ENCODE results near the gene TIMM50.

TIMM50 gene

DNA sequence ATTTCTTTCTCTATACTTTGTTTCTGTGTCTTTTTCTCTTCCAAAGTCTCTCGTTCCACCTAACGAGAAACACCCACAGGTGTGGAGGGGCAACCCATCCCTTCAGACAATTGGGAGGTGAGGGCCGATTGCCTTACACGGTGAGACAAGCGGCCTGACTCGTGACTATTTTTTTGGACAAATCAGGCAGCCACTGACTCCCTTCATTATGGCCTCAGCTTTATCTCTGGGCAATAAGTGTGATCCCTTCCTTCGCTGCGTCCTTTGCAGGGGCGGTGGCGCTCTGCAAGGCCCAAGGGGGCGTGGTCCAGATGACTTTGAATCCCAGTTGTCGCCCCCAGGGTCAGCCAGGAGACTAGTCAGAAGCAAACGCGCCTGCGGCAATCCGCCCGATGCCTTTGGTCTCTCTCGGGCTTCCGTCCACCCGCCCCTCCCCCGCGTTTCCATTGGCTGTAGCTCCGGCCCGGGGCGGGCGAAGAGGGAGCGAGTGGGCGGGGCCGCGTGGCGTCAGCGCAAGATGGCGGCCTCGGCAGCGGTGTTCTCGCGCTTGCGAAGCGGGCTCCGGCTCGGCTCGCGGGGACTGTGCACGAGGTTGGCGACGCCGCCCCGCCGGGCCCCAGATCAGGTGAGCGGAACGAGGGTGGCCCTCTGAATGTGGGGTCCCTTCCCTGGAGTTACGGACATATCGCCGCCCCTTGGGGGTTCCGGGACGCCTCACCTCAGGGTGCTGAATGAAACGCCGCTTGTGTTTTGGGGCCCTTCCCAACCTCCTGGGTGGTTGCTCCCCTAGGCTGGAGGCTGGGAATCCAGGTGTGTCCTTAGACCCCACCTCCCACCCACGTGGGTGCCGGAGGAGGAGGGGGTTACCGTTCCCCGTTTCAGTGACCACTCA lies at the start of gene TIMM50:
TIMM50 (plus strand) TSS at position 502 of the 892 bp plus-strand sequence; CDS start at position 518, 16 bp downstream.
- peak within 1 kb of the TSS; percentile 96 for H3K4me3 ChIP-seq (ENCODE audit: low read length)
- TF ChIP-seq ZNF274 (IDR thresholded peaks at IDR 0.05; ENCODE audit: low read depth, low read length): no peak

DNA sequence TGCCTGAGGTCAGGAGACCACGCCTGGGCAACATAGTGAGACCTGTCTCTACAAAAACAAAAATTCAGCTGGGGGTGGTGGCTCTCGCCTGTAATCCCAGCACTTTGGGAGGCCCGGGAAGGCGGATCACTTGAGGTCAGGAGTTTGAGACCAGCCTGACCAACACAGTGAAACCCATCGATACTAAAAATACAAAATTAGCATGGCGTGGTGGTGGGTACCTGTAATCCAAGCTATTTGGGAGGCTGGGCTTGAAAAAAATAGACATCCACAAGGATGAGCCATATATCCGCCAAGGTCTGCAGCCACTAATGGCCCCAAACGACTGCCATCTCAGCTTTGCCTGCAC lies 48.0 kb upstream of the TIMM50 start:
- TF ChIP-seq ZNF274 (IDR thresholded peaks at IDR 0.05; ENCODE audit: low read depth, low read length): no peak
- H3K4me3 ChIP-seq (ENCODE audit: low read length): no peak overlapping the region

DNA sequence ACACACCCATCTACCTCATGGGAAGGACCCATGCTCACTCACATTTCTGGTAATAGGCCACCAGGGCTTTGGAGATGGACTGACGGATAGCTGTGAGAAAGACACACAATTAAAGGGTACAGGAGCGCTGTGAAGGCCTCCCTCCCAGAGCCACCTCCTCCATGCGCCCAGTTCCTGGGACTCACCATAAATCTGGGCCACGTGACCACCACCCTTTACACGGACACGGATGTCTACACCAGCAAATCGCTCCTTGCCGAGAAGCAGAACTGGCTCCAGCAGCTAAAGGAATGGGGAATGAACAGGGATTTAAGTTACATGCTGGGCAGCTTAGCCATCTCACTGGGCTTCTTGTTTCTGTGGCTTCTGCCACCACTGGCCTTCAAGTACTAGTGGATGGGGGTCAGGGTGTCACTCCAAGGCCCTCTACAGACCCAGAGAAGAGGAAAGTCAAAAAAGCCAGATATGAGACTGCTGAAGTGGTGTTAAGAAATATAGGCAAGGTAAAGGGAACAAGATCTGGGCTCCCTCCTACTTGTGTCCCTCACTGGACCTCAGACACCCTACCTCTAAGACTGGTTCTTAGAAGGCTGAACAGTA lies 47.1 kb upstream of the TIMM50 start:
- H3K4me3 ChIP-seq (ENCODE audit: low read length): peak overlapping the region; percentile 94; the same call in 1 of the 2 replicates
- TF ChIP-seq ZNF274 (IDR thresholded peaks at IDR 0.05; ENCODE audit: low read depth, low read length): no peak

DNA sequence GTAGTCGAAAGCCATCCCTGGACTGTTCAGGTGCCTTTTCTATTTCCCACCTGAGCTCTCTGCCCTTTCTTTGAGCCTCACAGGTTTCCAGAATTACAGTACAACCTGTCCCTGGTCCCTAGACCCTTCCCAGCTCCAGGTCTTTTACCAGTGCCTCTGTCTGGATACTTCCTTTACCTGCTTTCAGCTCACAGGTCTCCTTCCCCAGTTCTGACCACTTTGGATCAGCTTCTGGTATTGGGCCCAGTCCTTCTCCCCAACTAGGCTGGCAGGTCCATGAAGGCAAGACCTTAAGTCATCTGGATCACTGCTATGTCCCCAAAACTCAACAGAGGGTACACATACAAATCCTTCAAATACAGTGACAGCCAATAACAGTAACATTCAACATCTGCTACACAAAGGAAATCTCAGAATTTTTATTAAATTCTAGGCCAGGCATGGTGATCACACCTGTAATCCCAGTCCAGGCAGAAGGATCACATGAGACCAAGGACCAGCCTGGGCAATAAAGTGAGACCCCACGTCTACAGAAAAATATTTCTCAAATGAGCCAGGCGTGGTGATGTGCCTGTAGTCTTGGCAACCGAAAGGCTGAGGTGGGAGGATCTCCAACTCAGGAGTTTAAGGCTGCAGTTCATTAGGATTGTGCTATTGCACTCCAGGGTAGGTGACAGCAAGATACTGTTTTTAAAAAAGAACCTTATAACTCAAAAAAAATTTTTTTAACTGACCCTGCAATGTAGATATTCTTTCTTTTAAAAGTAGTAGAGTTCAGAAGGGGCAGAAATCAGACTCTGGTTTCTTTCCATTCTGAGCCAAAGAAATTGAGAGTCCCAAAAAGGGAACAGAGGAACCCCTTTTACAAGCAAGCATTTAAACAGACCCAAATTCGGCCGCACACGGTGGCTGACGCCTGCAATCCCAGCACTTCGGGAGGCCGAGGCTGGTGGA lies 46.2 kb upstream of the TIMM50 start:
- TF ChIP-seq ZNF274 (IDR thresholded peaks at IDR 0.05; ENCODE audit: low read depth, low read length): no peak
- peak overlapping the region; percentile 94 for H3K4me3 ChIP-seq (ENCODE audit: low read length)

DNA sequence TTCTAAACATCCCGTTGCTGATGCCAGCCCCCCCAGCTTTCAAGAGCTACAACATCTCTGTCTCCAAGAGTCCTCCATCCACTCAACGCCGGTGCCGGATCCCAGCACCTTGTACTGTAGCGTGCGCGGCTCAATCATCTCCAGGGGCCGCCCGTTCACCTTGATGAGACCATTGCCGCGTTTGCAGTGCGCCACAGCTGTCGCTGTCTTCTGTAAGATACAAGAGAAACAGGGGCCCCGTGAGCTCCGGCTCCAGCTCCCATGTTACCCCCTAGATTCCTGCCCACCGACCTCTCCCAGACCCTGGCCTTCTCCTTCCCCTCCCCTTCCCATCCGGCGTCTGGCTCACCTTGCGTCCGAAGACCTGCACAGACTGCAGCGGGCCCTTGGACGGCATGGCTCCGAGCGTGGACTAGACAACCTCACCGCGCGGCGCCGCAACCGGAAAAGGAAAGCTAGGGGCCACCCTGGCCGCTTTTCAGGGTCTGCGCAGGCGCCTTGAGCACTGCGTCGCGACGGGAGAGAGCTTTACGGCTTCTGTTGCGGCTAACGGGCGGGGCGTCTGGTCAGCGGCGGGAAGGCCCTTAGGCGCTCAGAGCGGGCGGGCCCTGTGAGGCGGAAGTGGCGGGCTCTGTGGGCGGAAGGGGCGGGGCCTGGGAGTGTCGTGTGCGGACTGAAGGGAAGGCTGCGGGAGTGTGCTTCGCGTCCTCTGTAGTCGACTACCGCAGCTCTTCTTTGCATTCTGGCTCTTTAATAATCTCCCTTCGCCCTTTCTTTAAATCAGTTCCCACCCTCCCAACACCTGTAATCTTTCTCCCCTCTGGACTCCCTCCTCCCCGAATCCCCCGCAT lies 44.9 kb upstream of the TIMM50 start, which contains the start of gene RPS16:
RPS16 (minus strand) TSS at position 451 of the 851 bp plus-strand sequence; CDS start at position 397, 54 bp downstream.
- no peak for TF ChIP-seq ZNF274 (IDR thresholded peaks at IDR 0.05; ENCODE audit: low read depth, low read length)
- peak within 1 kb of the TSS; percentile 94 for H3K4me3 ChIP-seq (ENCODE audit: low read length)

DNA sequence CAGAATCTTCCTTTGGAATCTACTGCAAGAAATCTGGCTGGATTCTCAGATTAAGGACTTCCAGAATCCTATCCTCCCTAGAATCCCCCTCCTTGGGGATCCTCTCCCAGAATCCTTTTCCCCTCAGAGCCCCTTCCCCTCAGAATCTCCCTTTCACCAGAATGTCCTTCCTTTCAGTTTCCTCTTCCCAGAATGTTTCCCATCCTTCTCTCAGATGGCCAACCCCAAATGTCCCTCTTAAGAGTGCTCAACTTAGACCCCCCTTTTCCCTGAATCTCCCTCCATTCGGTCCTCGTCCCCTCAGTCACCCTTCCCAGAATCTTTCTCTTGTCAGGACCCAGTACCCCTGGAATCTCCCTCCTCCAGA lies 44.3 kb upstream of the TIMM50 start:
- peak overlapping the region; percentile 89 for H3K4me3 ChIP-seq (ENCODE audit: low read length)
- no peak for TF ChIP-seq ZNF274 (IDR thresholded peaks at IDR 0.05; ENCODE audit: low read depth, low read length)

DNA sequence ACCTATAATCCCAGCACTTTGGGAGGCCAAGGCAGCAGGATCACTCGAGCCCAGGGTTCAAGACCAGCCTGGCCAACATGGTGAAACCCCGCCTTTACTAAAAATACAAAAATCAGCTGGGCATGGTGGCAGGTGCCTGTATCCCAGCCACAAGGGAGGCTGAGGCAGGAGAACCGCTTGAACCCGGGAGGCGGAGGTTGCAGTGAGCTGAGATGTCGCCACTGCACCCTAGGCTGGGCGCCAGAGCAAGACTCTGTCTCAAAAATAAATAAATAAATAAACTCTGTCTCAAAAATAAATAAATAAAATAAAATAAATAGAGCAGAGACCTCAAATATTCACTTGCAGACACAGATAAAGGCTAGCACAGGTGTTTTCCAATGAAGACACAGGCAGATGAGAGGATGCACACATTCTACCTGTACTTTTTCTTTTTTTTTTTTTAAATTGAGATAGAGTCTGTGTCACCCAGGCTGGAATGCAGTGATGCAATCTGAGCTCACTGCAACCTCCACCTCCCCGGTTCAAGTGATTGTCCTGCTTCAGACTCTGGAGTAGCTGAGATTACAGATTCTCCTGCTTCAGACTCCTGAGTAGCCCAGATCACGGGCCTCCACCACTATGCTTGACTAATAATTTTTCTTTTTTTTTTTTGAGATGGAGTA lies 42.2 kb upstream of the TIMM50 start:
- H3K4me3 ChIP-seq (ENCODE audit: low read length): no peak overlapping the region
- no peak for TF ChIP-seq ZNF274 (IDR thresholded peaks at IDR 0.05; ENCODE audit: low read depth, low read length)

DNA sequence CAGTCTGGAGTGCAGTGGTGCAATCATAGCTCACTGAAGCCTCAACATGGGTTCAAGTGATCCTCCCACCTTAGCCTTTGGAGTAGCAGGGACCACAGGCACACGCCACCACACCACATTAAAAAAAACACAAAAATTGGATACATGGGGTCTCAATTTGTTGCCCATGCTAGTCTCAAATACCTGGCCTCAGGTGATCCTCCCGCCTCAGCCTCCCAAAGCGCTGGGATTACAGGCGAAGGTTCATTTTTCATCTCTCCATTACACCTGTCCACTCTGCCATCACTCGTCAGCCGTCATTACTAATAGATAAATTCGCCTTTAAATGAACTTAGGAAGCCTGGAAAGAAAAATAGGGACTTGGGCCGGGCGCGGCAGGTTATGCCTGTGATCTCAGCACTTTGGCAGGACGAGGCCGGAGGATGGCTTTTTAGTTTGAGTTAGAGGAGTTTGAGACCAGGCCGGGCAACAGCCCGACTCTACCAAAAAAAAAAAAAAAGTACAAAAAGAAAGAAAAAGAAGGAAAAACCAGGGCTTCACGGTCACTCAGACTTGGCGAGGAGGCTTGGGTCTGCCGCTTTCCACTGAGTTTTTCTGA lies 35.9 kb upstream of the TIMM50 start:
- H3K4me3 ChIP-seq (ENCODE audit: low read length): peak overlapping the region; percentile 85
- TF ChIP-seq ZNF274 (IDR thresholded peaks at IDR 0.05; ENCODE audit: low read depth, low read length): no peak

DNA sequence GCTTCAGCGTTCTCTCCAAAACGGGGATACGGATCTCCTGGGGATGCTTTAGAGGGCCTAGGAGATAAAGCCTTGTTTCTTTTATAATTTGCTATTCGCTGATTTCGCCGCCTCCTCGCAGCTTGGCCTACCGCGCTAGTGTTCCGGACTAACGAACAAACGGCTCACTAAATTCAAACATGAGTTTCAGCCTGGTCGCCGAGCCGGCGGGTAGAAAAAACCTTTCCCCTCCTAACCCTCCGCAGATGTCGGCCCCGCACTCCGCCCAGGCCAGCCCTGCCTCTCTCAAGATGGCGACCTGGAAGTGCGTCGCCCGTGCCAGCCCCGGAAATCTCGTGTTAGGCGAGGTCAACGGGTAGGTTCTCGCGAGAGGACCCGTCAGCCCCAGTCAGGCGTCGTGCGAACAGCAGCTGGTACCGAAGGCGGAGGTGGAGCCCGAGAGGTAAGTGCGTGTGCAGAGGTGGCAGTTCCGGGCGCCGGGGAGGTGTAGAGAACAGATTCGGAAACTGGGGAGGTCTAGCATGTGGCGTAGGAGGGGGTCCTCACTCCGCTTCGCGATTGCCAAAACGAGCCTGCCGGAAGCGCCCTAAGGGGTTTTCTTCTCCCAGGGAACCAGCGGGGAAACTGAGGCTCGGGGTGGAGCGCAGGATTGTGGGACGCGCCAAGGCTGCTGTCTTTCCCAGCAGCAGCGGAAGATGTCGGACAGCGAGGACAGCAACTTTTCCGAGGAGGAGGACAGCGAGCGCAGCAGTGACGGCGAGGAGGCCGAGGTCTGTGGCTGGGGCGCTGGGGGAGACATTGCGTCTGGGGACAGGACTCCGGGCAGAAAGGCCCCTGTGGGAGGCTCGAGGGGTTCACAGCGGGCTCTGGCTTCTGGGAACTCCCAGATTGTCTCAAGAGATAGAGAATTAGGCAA lies 35.2 kb upstream of the TIMM50 start, which contains the start of gene SUPT5H:
SUPT5H (plus strand) TSS at position 387 of the 916 bp plus-strand sequence; CDS start at position 696, 309 bp downstream.
- H3K4me3 ChIP-seq (ENCODE audit: low read length): peak within 1 kb of the TSS; percentile 85
- TF ChIP-seq ZNF274 (IDR thresholded peaks at IDR 0.05; ENCODE audit: low read depth, low read length): no peak

DNA sequence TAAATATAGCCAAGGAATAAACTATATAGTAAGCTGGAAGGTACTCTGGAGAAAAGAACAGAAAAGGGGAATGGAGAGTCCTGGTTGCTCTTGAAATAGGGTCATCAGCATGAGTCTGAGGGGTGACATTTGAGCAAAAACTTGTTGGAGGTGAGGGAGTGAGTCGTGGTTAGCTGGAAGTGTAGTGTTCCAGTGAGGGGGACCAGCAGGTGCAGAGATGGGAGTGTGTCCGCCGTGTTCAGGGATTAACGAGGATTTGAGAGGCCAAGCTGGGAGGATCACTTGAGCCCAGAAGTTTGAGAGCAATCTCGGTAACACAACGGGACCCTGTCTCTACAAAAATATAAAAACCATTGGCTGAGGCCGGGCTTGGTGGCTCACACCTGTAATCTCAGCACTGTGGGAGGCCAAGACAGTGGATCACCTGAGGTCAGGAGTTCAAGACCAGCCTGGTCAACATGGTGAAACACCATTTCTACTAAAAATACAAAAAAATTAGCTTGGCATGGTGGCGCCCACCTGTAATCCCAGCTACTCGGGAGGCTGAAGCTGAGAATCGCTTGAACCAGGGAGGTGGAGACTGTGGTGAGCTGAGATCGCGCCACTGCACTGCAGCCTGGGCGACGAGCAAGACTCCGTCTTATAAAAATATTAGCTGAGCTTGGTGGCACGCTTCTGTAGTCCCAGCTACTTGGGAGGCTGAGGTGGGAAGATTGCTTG lies 34.1 kb upstream of the TIMM50 start:
- peak overlapping the region; percentile 85 for H3K4me3 ChIP-seq (ENCODE audit: low read length)
- no peak for TF ChIP-seq ZNF274 (IDR thresholded peaks at IDR 0.05; ENCODE audit: low read depth, low read length)

DNA sequence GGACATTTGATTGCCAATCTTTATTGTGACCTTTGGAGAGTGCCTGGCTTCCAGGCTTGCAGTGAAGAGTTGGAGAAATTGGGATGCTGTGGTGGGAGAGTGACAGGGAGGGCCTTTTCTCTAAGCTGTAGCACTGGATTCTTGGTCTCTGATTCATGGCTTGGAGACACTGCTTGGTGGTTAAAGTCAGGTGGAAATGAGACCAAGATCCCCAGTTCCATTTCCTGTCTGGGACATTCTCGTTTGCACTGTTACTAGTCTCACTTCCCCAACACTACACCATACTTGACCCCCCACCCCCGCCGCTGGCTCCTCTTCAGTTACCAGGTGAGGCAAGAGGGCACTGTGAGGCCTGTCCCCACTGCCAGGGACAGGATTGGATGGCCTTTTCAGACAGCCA lies 32.4 kb upstream of the TIMM50 start:
- no peak for TF ChIP-seq ZNF274 (IDR thresholded peaks at IDR 0.05; ENCODE audit: low read depth, low read length)
- peak overlapping the region; percentile 50; the same call in 1 of the 2 replicates for H3K4me3 ChIP-seq (ENCODE audit: low read length)

Measured in GM08714 (cell line).